ENCODE data around the gene THYN1.
A peak's percentile ranks its signal among the peaks of the same experiment; 100 is the strongest.

The THYN1 gene

DNA sequence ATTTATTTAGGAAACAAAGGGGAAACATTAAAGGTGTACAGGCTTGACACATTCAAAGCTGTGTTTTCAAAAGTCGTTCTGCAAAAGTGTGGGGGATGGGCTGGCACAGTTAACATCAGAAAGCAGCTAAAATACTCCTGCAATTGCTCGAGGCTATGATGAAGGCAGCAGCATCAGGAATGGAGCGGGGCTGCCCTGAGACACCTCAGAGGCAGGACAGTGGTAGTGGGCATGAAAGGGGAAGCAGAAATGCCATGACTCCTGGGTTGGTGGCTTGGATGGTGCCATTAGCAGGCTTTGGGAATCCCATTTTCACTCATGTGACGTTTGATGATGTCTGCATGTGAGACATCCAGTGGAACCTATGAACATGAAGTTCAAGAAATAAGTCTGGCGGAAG lies 30.0 kb downstream of the THYN1 start:
- no peak for DNase-seq (ENCODE audit: low read depth)

GRCh38 chr11:134216816-134217215 lies 36.3 kb downstream of the THYN1 start:
- no peak for DNase-seq (ENCODE audit: low read depth)

- DNase-seq (ENCODE audit: low read depth) = no peak
Measured at GRCh38 chr11:134215836-134216235, 37.3 kb downstream of the THYN1 start.

DNA sequence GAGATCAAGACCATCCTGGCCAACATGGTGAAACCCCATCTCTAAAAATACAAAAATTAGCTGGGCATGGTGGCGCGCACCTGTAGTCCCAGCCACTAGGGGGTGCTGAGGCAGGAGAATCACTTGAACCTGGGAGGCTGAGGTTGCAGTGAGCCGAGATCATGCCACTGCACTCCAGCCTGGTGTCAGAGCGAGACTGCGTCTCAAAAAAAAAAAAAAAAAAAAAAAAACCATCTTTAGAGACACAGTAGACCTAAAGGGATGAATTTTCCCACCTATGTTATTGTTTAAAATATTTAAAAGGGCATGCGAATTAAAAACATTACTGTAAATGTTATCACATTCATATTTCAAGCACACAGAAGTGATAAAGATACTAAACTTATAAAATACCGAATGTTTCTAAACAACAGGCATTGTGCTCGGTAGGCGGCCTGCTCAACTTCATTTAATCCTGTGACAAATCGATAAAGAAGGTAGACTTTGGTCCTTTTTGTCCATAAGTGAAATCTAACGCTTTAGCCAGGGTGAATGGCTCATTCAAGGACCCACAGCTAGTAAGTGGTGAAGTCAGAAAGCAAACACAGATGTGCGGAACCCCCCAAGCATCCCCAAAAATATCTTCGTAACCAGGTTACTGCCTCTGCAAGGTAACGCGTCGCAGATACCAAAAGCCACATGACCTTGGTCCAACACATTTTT lies 45.5 kb downstream of the THYN1 start:
- peak; percentile 46 for DNase-seq (ENCODE audit: low read depth)

- DNase-seq (ENCODE audit: low read depth) = no peak
Measured at GRCh38 chr11:134206185-134206584, 47.0 kb downstream of the THYN1 start.

DNA sequence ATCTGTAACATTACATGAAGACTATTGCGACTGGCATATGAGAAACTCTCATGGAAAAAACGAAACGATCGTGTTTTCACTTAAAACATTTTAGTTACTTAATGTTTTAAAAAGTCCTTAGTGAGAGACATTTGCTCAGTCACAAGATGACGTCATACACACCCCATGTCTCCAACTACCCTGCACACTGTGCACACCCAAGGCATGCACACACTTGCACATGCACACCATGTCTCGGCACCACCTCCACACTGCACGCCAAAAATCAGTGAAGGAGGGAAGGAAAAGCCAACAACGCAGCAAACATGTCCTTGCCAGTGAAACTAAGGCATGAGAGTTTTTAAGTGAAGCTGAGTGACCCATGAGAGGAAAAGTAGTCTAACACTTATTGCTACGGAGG lies 47.4 kb downstream of the THYN1 start:
- no peak for DNase-seq (ENCODE audit: low read depth)

- DNase-seq (ENCODE audit: low read depth) = no peak
Measured at GRCh38 chr11:134202661-134203060, 50.5 kb downstream of the THYN1 start.

DNA sequence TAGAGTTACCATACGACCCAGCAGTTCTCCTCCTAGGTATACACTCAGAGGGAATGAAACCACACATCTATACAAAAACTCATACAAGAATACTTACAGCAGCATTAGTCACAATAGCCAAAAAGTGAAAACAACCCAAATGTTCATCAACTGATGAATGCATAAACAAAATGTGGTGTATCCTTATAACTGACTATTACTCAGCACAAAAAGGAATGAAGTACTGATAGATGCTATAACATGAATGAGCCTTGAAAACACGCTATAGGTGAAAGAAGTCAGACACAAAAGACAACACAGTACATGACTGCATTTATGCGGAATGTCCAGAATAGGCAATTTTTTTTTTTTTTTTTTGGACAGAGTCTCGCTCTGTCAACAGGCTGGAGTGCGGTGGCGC lies 52.5 kb downstream of the THYN1 start:
- DNase-seq (ENCODE audit: low read depth) = no peak

DNA sequence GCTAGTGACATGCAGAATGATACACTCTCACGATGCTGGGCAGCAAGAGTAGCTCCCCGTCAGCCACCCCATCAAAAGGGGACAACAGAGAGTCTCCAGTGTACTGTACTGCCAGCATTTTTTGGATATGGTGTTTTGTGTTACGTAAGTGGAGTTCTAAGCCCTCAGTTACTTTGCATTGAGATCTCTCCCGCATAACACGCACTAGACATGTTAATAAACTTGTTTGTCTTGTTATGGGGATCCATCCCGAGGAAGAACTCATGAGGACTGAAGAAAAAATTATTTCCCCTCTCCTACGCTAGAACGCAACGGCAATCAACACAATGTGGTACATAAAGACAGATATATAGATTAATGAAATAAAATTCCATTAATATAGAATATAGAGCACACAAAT lies 53.6 kb downstream of the THYN1 start:
- DNase-seq (ENCODE audit: low read depth) = no peak

All from stimulated activated CD4-positive, alpha-beta T cell treated with anti-CD3 and anti-CD28 coated beads, Interleukin-2, amount 100 ng/mL, for 4 hours (primary cell).